DND-41 (cell line): ENCODE data around the gene DIO1.

ENCODE experiments used
- ATAC-seq: fragments of 200-7000 bp; cut with Tn5 transposase; 3 replicates; pipeline ENCODE4 v1.9.1; 2021; ENCODE audit warnings: low read depth; ENCODE audit not compliant: insufficient read depth
- DNase-seq: peaks from one replicate; pipeline ENCODE4 v3.0.0-alpha.2; 2020
- H2AFZ ChIP-seq: 2 replicates; pipeline ENCODE4 v1.6.0; 2012; ENCODE audit warnings: low read depth, low read length
- H3K27ac ChIP-seq: 2 replicates; pipeline ENCODE4 v1.5.1; 2012; ENCODE audit warnings: low read length, inconsistent platforms
- H3K27me3 ChIP-seq: fragments of 200-600 bp; sonication (generic); 2 replicates; pipeline ENCODE4 v1.6.0; 2012; ENCODE audit warnings: low read length, mild to moderate bottlenecking, inconsistent platforms; ENCODE audit not compliant: insufficient read depth, poor library complexity
- H3K36me3 ChIP-seq: 2 replicates; pipeline ENCODE4 v1.5.1; 2012; ENCODE audit warnings: low read length, inconsistent platforms; ENCODE audit not compliant: insufficient read depth
- H3K4me1 ChIP-seq: 2 replicates; pipeline ENCODE4 v1.5.1; 2012; ENCODE audit warnings: mild to moderate bottlenecking, low read length; ENCODE audit not compliant: insufficient read depth
- H3K4me2 ChIP-seq: 2 replicates; pipeline ENCODE4 v1.6.0; 2012; ENCODE audit warnings: mild to moderate bottlenecking, moderate library complexity, low read length, inconsistent platforms; ENCODE audit not compliant: insufficient read depth
- H3K4me3 ChIP-seq, 2 experiments: fragments of 200-600 bp in 1 of 2; shearing (Covaris generic) in 1 of 2; 2 replicates each; pipeline ENCODE4 v1.5.1; 2012 to 2016; ENCODE audit warnings: inconsistent platforms in 2 of 2, low read length in 2 of 2, mild to moderate bottlenecking in 2 of 2, low read depth in 1 of 2, moderate library complexity in 1 of 2
- H3K79me2 ChIP-seq: 2 replicates; pipeline ENCODE4 v1.6.0; 2012; ENCODE audit warnings: low read length, inconsistent platforms; ENCODE audit not compliant: insufficient read depth
- H3K9ac ChIP-seq: 2 replicates; pipeline ENCODE4 v1.6.0; 2012; ENCODE audit warnings: low read depth, mild to moderate bottlenecking, inconsistent platforms, low read length, moderate library complexity
- H3K9me3 ChIP-seq: 2 replicates; pipeline ENCODE4 v1.5.1; 2012; ENCODE audit warnings: low read length, moderate library complexity, mild to moderate bottlenecking, inconsistent platforms; ENCODE audit not compliant: insufficient read depth, severe bottlenecking
- H4K20me1 ChIP-seq: 2 replicates; pipeline ENCODE4 v1.6.0; 2012; ENCODE audit warnings: low read length; ENCODE audit not compliant: insufficient read depth
- CTCF ChIP-seq: IDR thresholded peaks from 2 replicates; pipeline ENCODE4 v1.5.1; 2012; ENCODE audit warnings: borderline replicate concordance, low read length, moderate library complexity, mild to moderate bottlenecking; ENCODE audit not compliant: poor library complexity, severe bottlenecking; ENCODE audit errors: extremely low read depth
- EZH2 ChIP-seq: IDR thresholded peaks from 3 replicates; pipeline ENCODE4 v1.6.1; 2012; ENCODE audit warnings: borderline replicate concordance, low read depth, mild to moderate bottlenecking, moderate library complexity, low read length, inconsistent platforms; ENCODE audit not compliant: severe bottlenecking

Gene DIO1

GRCh38 chr1:53919675-53920066 is 25.7 kb downstream of the DIO1 start:
- Histone ChIP-seq H3K4me3 (no peak overlapping the region), H3K4me1 (peaks cover 4% of the 10 kb centered on the region; the same call in 1 of the 2 replicates), H3K9ac (no peak overlapping the region), H2AFZ (no peak overlapping the region), H3K27me3 (no peaks in the 10 kb centered on the region), H3K79me2 (no peaks in the 10 kb centered on the region), H4K20me1 (no peaks in the 10 kb centered on the region), H3K27ac (0 out of 2 replicates have a peak overlapping the region, but pooled peaks have one; percentile 9), H3K4me2 (no peak overlapping the region), H3K9me3 (no peaks in the 10 kb centered on the region), H3K36me3 (peaks cover 47% of the 10 kb centered on the region)
- DNase-seq (peak; percentile 20), ATAC-seq (peak; percentile 76)
- TF ChIP-seq CTCF: no peak
- no peak for TF ChIP-seq EZH2

GRCh38 chr1:53927376-53927881 is 33.4 kb downstream of the DIO1 start:
- ATAC-seq (no peak), DNase-seq (no peak)
- 0 out of 2 replicates have a peak, but pooled peaks cover under 1% of the 10 kb centered on the region for H3K79me2 ChIP-seq
- H3K4me3 ChIP-seq: no peak overlapping the region
- H3K4me2 ChIP-seq: no peak overlapping the region
- H3K9me3 ChIP-seq: no peaks in the 10 kb centered on the region
- H3K27me3 ChIP-seq: no peaks in the 10 kb centered on the region
- H4K20me1 ChIP-seq: no peaks in the 10 kb centered on the region
- H3K4me1 ChIP-seq: no peaks in the 10 kb centered on the region
- no peak overlapping the region for H3K27ac ChIP-seq
- H2AFZ ChIP-seq: no peak overlapping the region
- TF ChIP-seq EZH2 (no peak), CTCF (no peak)
- no peak overlapping the region for H3K9ac ChIP-seq
- H3K36me3 ChIP-seq: peaks cover 65% of the 10 kb centered on the region

GRCh38 chr1:53929246-53929960 is 35.4 kb downstream of the DIO1 start:
- no peak overlapping the region for H3K9ac ChIP-seq
- TF ChIP-seq CTCF (no peak), EZH2 (no peak)
- no peaks in the 10 kb centered on the region for H3K27me3 ChIP-seq
- H3K4me3 ChIP-seq: no peak overlapping the region
- H4K20me1 ChIP-seq: no peaks in the 10 kb centered on the region
- H3K36me3 ChIP-seq: peaks cover 58% of the 10 kb centered on the region
- H3K4me2 ChIP-seq: no peak overlapping the region
- peaks cover 4% of the 10 kb centered on the region for H3K9me3 ChIP-seq
- H3K27ac ChIP-seq: no peak overlapping the region
- no peak overlapping the region for H2AFZ ChIP-seq
- peaks cover 5% of the 10 kb centered on the region; the same call in 1 of the 2 replicates for H3K79me2 ChIP-seq
- DNase-seq (no peak), ATAC-seq (no peak)
- no peaks in the 10 kb centered on the region for H3K4me1 ChIP-seq
